Heart right ventricle (tissue), 16 donors: ENCODE results near the gene KIF4A. TPM values are rescaled to one million over a fixed set of nuclear protein-coding genes. Genes with fewer than 3 reads are reported as not detected.
A peak's percentile ranks its signal among the peaks of the same experiment; 100 is the strongest.

Experiments
- ATAC-seq, 8 donors: fragments of 200-7000 bp; cut with Tn5 transposase; one replicate each; pipeline ENCODE4 v1.9.1; 2020; ENCODE audit warnings: mild to moderate bottlenecking in 8 of 8, moderate library complexity in 8 of 8, moderate number of reproducible peaks in 1 of 8
- DNase-seq, 2 donors: peaks; one replicate each; pipeline ENCODE4 v3.0.0-alpha.2; 2020
- H3K27ac ChIP-seq, 10 donors: fragments of 200-600 bp; sonication (generic) in 2 of 10; one replicate each; pipeline versions ENCODE4 v1.5.0 to v1.8.0; 2020 to 2022; ENCODE audit warnings: mild to moderate bottlenecking in 3 of 10
- H3K27me3 ChIP-seq, 7 donors: fragments of 200-600 bp; one replicate each; pipeline ENCODE4 v1.8.0; 2021 to 2022; ENCODE audit warnings: mild to moderate bottlenecking in 2 of 7
- H3K36me3 ChIP-seq, 9 donors: fragments of 200-600 bp; sonication (generic) in 1 of 9; one replicate each; pipeline versions ENCODE4 v1.5.0 to v1.8.0; 2020 to 2022; ENCODE audit warnings: mild to moderate bottlenecking in 2 of 9
- H3K4me1 ChIP-seq, 9 donors: fragments of 200-600 bp; sonication (generic) in 1 of 9; one replicate each; pipeline versions ENCODE4 v1.5.0 to v1.8.0; 2020 to 2022; ENCODE audit warnings: mild to moderate bottlenecking in 4 of 9
- H3K4me3 ChIP-seq, 10 donors: fragments of 200-600 bp; sonication (generic) in 2 of 10; one replicate each; pipeline versions ENCODE4 v1.5.0 to v1.8.0; 2020 to 2022; ENCODE audit warnings: mild to moderate bottlenecking in 7 of 10, moderate library complexity in 2 of 10
- H3K9me3 ChIP-seq, 11 donors: fragments of 200-600 bp in 10 of 11; sonication (generic) in 2 of 11; one replicate each; pipeline versions ENCODE4 v1.5.0 to v1.8.0; 2013 to 2022; ENCODE audit warnings: mild to moderate bottlenecking in 2 of 11, control low read depth in 1 of 11, moderate library complexity in 1 of 11
- WGBS, 2 donors: extraction: QIAGEN DNeasy Blood & Tissue Kit; methylation state at CpG; one replicate each; pipeline ENCODE4 v1.1.7; 2013; ENCODE audit warnings: inconsistent platforms in 1 of 2; 5-methylcytosine and 5-hydroxymethylcytosine counted together
- intact Hi-C, 10 donors: fragments of 100-400 bp; cut with DNase I; formaldehyde crosslinking; loops; one replicate each; pipeline versions ENCODE4 v1.11.1 to v1.14.2; 2022
- polyA plus RNA-seq, 2 donors: library from polyadenylated mRNA; stranded (reverse); fragments of 200-250 nt; gene quantifications; one replicate each; pipeline ENCODE4 v1.2.3, GENCODE V29; 2013
- total RNA-seq, 10 donors: library from RNA; stranded (reverse); fragmentation: NEBNext Ultra II Directional in 3 of 10; extraction: Animal tissue kit (Norgen Biotek cat#: 25700) in 3 of 10; gene quantifications; one replicate each; pipeline versions ENCODE4 v1.2.1 to v1.2.4, GENCODE V29; 2021 to 2023
- TF ChIP-seq, protein P1 (sequence below), 9 donors: fragments of 200-600 bp; sonication (generic) in 2 of 9; IDR thresholded peaks; one replicate each; pipeline versions ENCODE4 v1.5.0 to v1.8.0; 2021 to 2022; ENCODE audit warnings: antibody characterized with exemption in 9 of 9, mild to moderate bottlenecking in 5 of 9, moderate library complexity in 1 of 9
- donor health status: Arrhythmogenic right ventricular cardiomyopathy.
- donor health status: ischemic (EF 13 %, LVEDD 7.1; RV severe dilation, severe dysfunction).
- donor health status: healthy with polysubstance abuse.
- donor health status: DM: no; HTN: yes; CAD: no.
- donor health status: DM: no; HTN: no; CAD: no.
- donor health status: ischemic (EF 25% LVEDD 6.9; RV normal size, moderate dysfunction).
- donor health status: ischemic (EF 25% LVEDD 5.7; RV mildly dilated, moderate dysfunction).
- donor health status: healthy.
- donor health status: DM: yes; HTN: yes; CAD: no.
- donor health status: Ischemic cardiomyopathy.
- donor health status: ischemic (EF 35%, LVEDD 5.7; RV mildly dilated, moderate dysfunction).
- donor health status: nonischemic (EF 11% LVEDD 7.7; RV severe dilation, severe dysfunction).
- donor health status: DM: yes; HTN: yes; CAD: no.
- donor health status: PGD.
- donor health status: ischemic (EF 29% LVEDD 5.4; RV normal size, mild dysfunction).
- donor health status: nonischemic (EF 23%, LVEDD 6.1; RV moderate dilation, normal function).

Gene KIF4A
- total and polyA plus RNA-seq, 12 donors, result 0.07 to 2.8 (median 0.24) TPM; not detected in 4

GRCh38 chrX:70436343-70436742 is 146.4 kb downstream of the KIF4A start:
- Histone ChIP-seq H3K27me3 (peaks cover 0 to 60% (median 0%) of the 10 kb centered on the region in 7 donors), H3K4me1 (peaks cover 0 to 17% (median 9%) of the 10 kb centered on the region in 9 donors), H3K9me3 (no peaks in the 10 kb centered on the region), H3K4me3 (no peak overlapping the region), H3K27ac (peak overlapping the region in 5 of 10 donors; percentile 86 to 89 (median 88)), H3K36me3 (no peaks in the 10 kb centered on the region)
- ATAC-seq (no peak), DNase-seq (no peak)
- TF ChIP-seq, protein P1, sequence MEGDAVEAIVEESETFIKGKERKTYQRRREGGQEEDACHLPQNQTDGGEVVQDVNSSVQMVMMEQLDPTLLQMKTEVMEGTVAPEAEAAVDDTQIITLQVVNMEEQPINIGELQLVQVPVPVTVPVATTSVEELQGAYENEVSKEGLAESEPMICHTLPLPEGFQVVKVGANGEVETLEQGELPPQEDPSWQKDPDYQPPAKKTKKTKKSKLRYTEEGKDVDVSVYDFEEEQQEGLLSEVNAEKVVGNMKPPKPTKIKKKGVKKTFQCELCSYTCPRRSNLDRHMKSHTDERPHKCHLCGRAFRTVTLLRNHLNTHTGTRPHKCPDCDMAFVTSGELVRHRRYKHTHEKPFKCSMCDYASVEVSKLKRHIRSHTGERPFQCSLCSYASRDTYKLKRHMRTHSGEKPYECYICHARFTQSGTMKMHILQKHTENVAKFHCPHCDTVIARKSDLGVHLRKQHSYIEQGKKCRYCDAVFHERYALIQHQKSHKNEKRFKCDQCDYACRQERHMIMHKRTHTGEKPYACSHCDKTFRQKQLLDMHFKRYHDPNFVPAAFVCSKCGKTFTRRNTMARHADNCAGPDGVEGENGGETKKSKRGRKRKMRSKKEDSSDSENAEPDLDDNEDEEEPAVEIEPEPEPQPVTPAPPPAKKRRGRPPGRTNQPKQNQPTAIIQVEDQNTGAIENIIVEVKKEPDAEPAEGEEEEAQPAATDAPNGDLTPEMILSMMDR (IDR thresholded peaks at IDR 0.05), result peak in 1 of 9 donors; percentile 16
- intact Hi-C loops, result no loop called here
- 20 to 26% methylated on average over 16 of the region's 16 CpGs for WGBS, 2 donors

GRCh38 chrX:70437011-70437410 is 147.1 kb downstream of the KIF4A start:
- Histone ChIP-seq H3K4me1 (peaks cover 0 to 17% (median 9%) of the 10 kb centered on the region in 9 donors), H3K9me3 (no peaks in the 10 kb centered on the region), H3K27ac (no peak overlapping the region), H3K4me3 (no peak overlapping the region), H3K27me3 (peaks cover 0 to 67% (median 0%) of the 10 kb centered on the region in 7 donors), H3K36me3 (no peaks in the 10 kb centered on the region)
- intact Hi-C loops, result no loop called here
- TF ChIP-seq, protein P1 (IDR thresholded peaks at IDR 0.05), result no peak
- DNase-seq, result no peak
- 39% methylated on average over 2 of the region's 2 CpGs for WGBS, 2 donors
- ATAC-seq, result no peak

- intact Hi-C loops, result no loop called here
- H3K27ac ChIP-seq, result no peak overlapping the region
- H3K9me3 ChIP-seq, result no peaks in the 10 kb centered on the region
- WGBS, 2 donors, result 82 to 86% methylated on average over 8 of the region's 8 CpGs
- H3K27me3 ChIP-seq, result peaks cover 0 to 78% (median 0%) of the 10 kb centered on the region in 7 donors
- TF ChIP-seq, protein P1 (IDR thresholded peaks at IDR 0.05), result no peak
- no peaks in the 10 kb centered on the region for H3K36me3 ChIP-seq
- peaks cover 0 to 17% (median 9%) of the 10 kb centered on the region in 9 donors for H3K4me1 ChIP-seq
- DNase-seq (no peak), ATAC-seq (no peak)
- no peak overlapping the region for H3K4me3 ChIP-seq
Observed at GRCh38 chrX:70437921-70438665, 148.2 kb downstream of the KIF4A start.

- no peak for DNase-seq
- intact Hi-C loops, result no loop called here
- no peaks in the 10 kb centered on the region for H3K36me3 ChIP-seq
- TF ChIP-seq, protein P1 (IDR thresholded peaks at IDR 0.05), result no peak
- no peak overlapping the region for H3K27ac ChIP-seq
- H3K4me1 ChIP-seq, result peaks cover 0 to 13% (median 9%) of the 10 kb centered on the region in 9 donors
- no peaks in the 10 kb centered on the region for H3K9me3 ChIP-seq
- ATAC-seq, result no peak
- WGBS, 2 donors, result 27 to 38% methylated on average over 1 of the region's 1 CpG
- no peak overlapping the region for H3K4me3 ChIP-seq
- peaks cover 0 to 87% (median 3%) of the 10 kb centered on the region in 7 donors for H3K27me3 ChIP-seq
Observed at GRCh38 chrX:70439016-70439415, 149.1 kb downstream of the KIF4A start.
